Measurements from ENCODE around the gene PLOD1.

The PLOD1 gene

GRCh38 chr1:11980676-11980972, 46.1 kb downstream of the PLOD1 start:
- Histone ChIP-seq H3K4me3 (ENCODE audit: low read depth in 1 of 2, low read length in 2 of 2) (peak overlapping the region; percentile 88 to 96), H3K9me3 (ENCODE audit: control insufficient read depth in 1 of 2, low read length in 2 of 2) (no peaks in the 10 kb centered on the region), H3K27me3 (ENCODE audit: low read depth, low read length) (no peaks in the 10 kb centered on the region), H3K4me1 (ENCODE audit: control insufficient read depth in 1 of 2, insufficient read depth in 2 of 2, low read length in 2 of 2) (peaks cover 18 to 44% of the 10 kb centered on the region in 2 donors), H3K27ac (ENCODE audit: low read length) (peak overlapping the region; percentile 96), H3K36me3 (ENCODE audit: control insufficient read depth in 1 of 2, insufficient read depth in 2 of 2, low read length in 2 of 2) (peaks cover 25 to 32% of the 10 kb centered on the region in 2 donors)

GRCh38 chr1:11981378-11982009, 47.0 kb downstream of the PLOD1 start:
- peak overlapping the region; percentile 88 to 96 for H3K4me3 ChIP-seq (ENCODE audit: low read depth in 1 of 2, low read length in 2 of 2)
- no peaks in the 10 kb centered on the region for H3K9me3 ChIP-seq (ENCODE audit: control insufficient read depth in 1 of 2, low read length in 2 of 2)
- H3K27ac ChIP-seq (ENCODE audit: low read length) = peak overlapping the region; percentile 96
- H3K4me1 ChIP-seq (ENCODE audit: control insufficient read depth in 1 of 2, insufficient read depth in 2 of 2, low read length in 2 of 2) = peaks cover 18 to 44% of the 10 kb centered on the region in 2 donors
- peaks cover 31 to 39% of the 10 kb centered on the region in 2 donors for H3K36me3 ChIP-seq (ENCODE audit: control insufficient read depth in 1 of 2, insufficient read depth in 2 of 2, low read length in 2 of 2)
- no peaks in the 10 kb centered on the region for H3K27me3 ChIP-seq (ENCODE audit: low read depth, low read length)

GRCh38 chr1:11982010-11982392, 47.5 kb downstream of the PLOD1 start:
- Histone ChIP-seq H3K36me3 (ENCODE audit: control insufficient read depth in 1 of 2, insufficient read depth in 2 of 2, low read length in 2 of 2) (peaks cover 31 to 39% of the 10 kb centered on the region in 2 donors), H3K27me3 (ENCODE audit: low read depth, low read length) (no peaks in the 10 kb centered on the region), H3K27ac (ENCODE audit: low read length) (no peak overlapping the region), H3K4me1 (ENCODE audit: control insufficient read depth in 1 of 2, insufficient read depth in 2 of 2, low read length in 2 of 2) (peaks cover 18 to 44% of the 10 kb centered on the region in 2 donors), H3K9me3 (ENCODE audit: control insufficient read depth in 1 of 2, low read length in 2 of 2) (no peaks in the 10 kb centered on the region), H3K4me3 (ENCODE audit: low read depth in 1 of 2, low read length in 2 of 2) (no peak overlapping the region)

- H3K4me1 ChIP-seq (ENCODE audit: control insufficient read depth in 1 of 2, insufficient read depth in 2 of 2, low read length in 2 of 2) = peaks cover 18 to 39% of the 10 kb centered on the region in 2 donors
Observed at GRCh38 chr1:11984121-11984520, 49.6 kb downstream of the PLOD1 start.

GRCh38 chr1:11984576-11984975, 50.1 kb downstream of the PLOD1 start:
- peak overlapping the region; percentile 77 for H3K27ac ChIP-seq (ENCODE audit: low read length)
- H3K36me3 ChIP-seq (ENCODE audit: control insufficient read depth in 1 of 2, insufficient read depth in 2 of 2, low read length in 2 of 2) = peaks cover 38 to 48% of the 10 kb centered on the region in 2 donors
- no peak overlapping the region for H3K4me3 ChIP-seq (ENCODE audit: low read depth in 1 of 2, low read length in 2 of 2)
- H3K27me3 ChIP-seq (ENCODE audit: low read depth, low read length) = no peaks in the 10 kb centered on the region
- H3K4me1 ChIP-seq (ENCODE audit: control insufficient read depth in 1 of 2, insufficient read depth in 2 of 2, low read length in 2 of 2) = peaks cover 14 to 35% of the 10 kb centered on the region in 2 donors
- no peaks in the 10 kb centered on the region for H3K9me3 ChIP-seq (ENCODE audit: control insufficient read depth in 1 of 2, low read length in 2 of 2)

More at GRCh38 chr1:11984121-11984520, 49.6 kb downstream of the PLOD1 start:
- H3K27me3 ChIP-seq (ENCODE audit: low read depth, low read length) = no peaks in the 10 kb centered on the region
- H3K36me3 ChIP-seq (ENCODE audit: control insufficient read depth in 1 of 2, insufficient read depth in 2 of 2, low read length in 2 of 2) = peaks cover 34 to 43% of the 10 kb centered on the region in 2 donors
- H3K27ac ChIP-seq (ENCODE audit: low read length) = peak overlapping the region; percentile 77
- no peak overlapping the region for H3K4me3 ChIP-seq (ENCODE audit: low read depth in 1 of 2, low read length in 2 of 2)
- no peaks in the 10 kb centered on the region for H3K9me3 ChIP-seq (ENCODE audit: control insufficient read depth in 1 of 2, low read length in 2 of 2)

GRCh38 chr1:11985171-11985570, 50.7 kb downstream of the PLOD1 start:
- H3K36me3 ChIP-seq (ENCODE audit: control insufficient read depth in 1 of 2, insufficient read depth in 2 of 2, low read length in 2 of 2) = peaks cover 44 to 53% of the 10 kb centered on the region in 2 donors
- H3K4me3 ChIP-seq (ENCODE audit: low read depth in 1 of 2, low read length in 2 of 2) = no peak overlapping the region
- H3K27me3 ChIP-seq (ENCODE audit: low read depth, low read length) = no peaks in the 10 kb centered on the region
- no peak overlapping the region for H3K27ac ChIP-seq (ENCODE audit: low read length)
- H3K4me1 ChIP-seq (ENCODE audit: control insufficient read depth in 1 of 2, insufficient read depth in 2 of 2, low read length in 2 of 2) = peaks cover 12 to 34% of the 10 kb centered on the region in 2 donors
- H3K9me3 ChIP-seq (ENCODE audit: control insufficient read depth in 1 of 2, low read length in 2 of 2) = no peaks in the 10 kb centered on the region

GRCh38 chr1:11985851-11986250, 51.3 kb downstream of the PLOD1 start:
- Histone ChIP-seq H3K4me3 (ENCODE audit: low read depth in 1 of 2, low read length in 2 of 2) (no peak overlapping the region), H3K4me1 (ENCODE audit: control insufficient read depth in 1 of 2, insufficient read depth in 2 of 2, low read length in 2 of 2) (peaks cover 12 to 30% of the 10 kb centered on the region in 2 donors), H3K9me3 (ENCODE audit: control insufficient read depth in 1 of 2, low read length in 2 of 2) (no peaks in the 10 kb centered on the region), H3K36me3 (ENCODE audit: control insufficient read depth in 1 of 2, insufficient read depth in 2 of 2, low read length in 2 of 2) (peaks cover 51 to 58% of the 10 kb centered on the region in 2 donors), H3K27ac (ENCODE audit: low read length) (no peak overlapping the region), H3K27me3 (ENCODE audit: low read depth, low read length) (no peaks in the 10 kb centered on the region)

- H3K27me3 ChIP-seq (ENCODE audit: low read depth, low read length) = no peaks in the 10 kb centered on the region
- H3K27ac ChIP-seq (ENCODE audit: low read length) = peak overlapping the region; percentile 47
- H3K36me3 ChIP-seq (ENCODE audit: control insufficient read depth in 1 of 2, insufficient read depth in 2 of 2, low read length in 2 of 2) = peaks cover 46 to 52% of the 10 kb centered on the region in 2 donors
- no peak overlapping the region for H3K4me3 ChIP-seq (ENCODE audit: low read depth in 1 of 2, low read length in 2 of 2)
- no peaks in the 10 kb centered on the region for H3K4me1 ChIP-seq (ENCODE audit: control insufficient read depth in 1 of 2, insufficient read depth in 2 of 2, low read length in 2 of 2)
- H3K9me3 ChIP-seq (ENCODE audit: control insufficient read depth in 1 of 2, low read length in 2 of 2) = no peaks in the 10 kb centered on the region
Observed at GRCh38 chr1:11989669-11990068, 55.2 kb downstream of the PLOD1 start.

GRCh38 chr1:11990303-11991032, 56.0 kb downstream of the PLOD1 start:
- Histone ChIP-seq H3K4me1 (ENCODE audit: control insufficient read depth in 1 of 2, insufficient read depth in 2 of 2, low read length in 2 of 2) (no peaks in the 10 kb centered on the region), H3K27ac (ENCODE audit: low read length) (peak overlapping the region; percentile 47), H3K9me3 (ENCODE audit: control insufficient read depth in 1 of 2, low read length in 2 of 2) (no peaks in the 10 kb centered on the region), H3K27me3 (ENCODE audit: low read depth, low read length) (no peaks in the 10 kb centered on the region), H3K36me3 (ENCODE audit: control insufficient read depth in 1 of 2, insufficient read depth in 2 of 2, low read length in 2 of 2) (peaks cover 48 to 56% of the 10 kb centered on the region in 2 donors), H3K4me3 (ENCODE audit: low read depth in 1 of 2, low read length in 2 of 2) (no peak overlapping the region)

- H3K36me3 ChIP-seq (ENCODE audit: control insufficient read depth in 1 of 2, insufficient read depth in 2 of 2, low read length in 2 of 2) = peaks cover 56 to 64% of the 10 kb centered on the region in 2 donors
- no peaks in the 10 kb centered on the region for H3K4me1 ChIP-seq (ENCODE audit: control insufficient read depth in 1 of 2, insufficient read depth in 2 of 2, low read length in 2 of 2)
- no peaks in the 10 kb centered on the region for H3K9me3 ChIP-seq (ENCODE audit: control insufficient read depth in 1 of 2, low read length in 2 of 2)
- H3K27me3 ChIP-seq (ENCODE audit: low read depth, low read length) = no peaks in the 10 kb centered on the region
- H3K27ac ChIP-seq (ENCODE audit: low read length) = no peak overlapping the region
- no peak overlapping the region for H3K4me3 ChIP-seq (ENCODE audit: low read depth in 1 of 2, low read length in 2 of 2)
Observed at GRCh38 chr1:11991969-11992676, 57.6 kb downstream of the PLOD1 start.

- H3K27ac ChIP-seq (ENCODE audit: low read length) = no peak overlapping the region
- no peak overlapping the region for H3K4me3 ChIP-seq (ENCODE audit: low read depth in 1 of 2, low read length in 2 of 2)
- peaks cover 59 to 84% of the 10 kb centered on the region in 2 donors for H3K36me3 ChIP-seq (ENCODE audit: control insufficient read depth in 1 of 2, insufficient read depth in 2 of 2, low read length in 2 of 2)
- no peaks in the 10 kb centered on the region for H3K27me3 ChIP-seq (ENCODE audit: low read depth, low read length)
- H3K9me3 ChIP-seq (ENCODE audit: control insufficient read depth in 1 of 2, low read length in 2 of 2) = no peaks in the 10 kb centered on the region
- no peaks in the 10 kb centered on the region for H3K4me1 ChIP-seq (ENCODE audit: control insufficient read depth in 1 of 2, insufficient read depth in 2 of 2, low read length in 2 of 2)
Observed at GRCh38 chr1:11997081-11997850, 62.7 kb downstream of the PLOD1 start.

Data from muscle layer of duodenum (tissue), 2 donors.